ENCODE data around the gene NATD1.

GRCh38 chr17:21199311-21199710, 53.9 kb downstream of the NATD1 start:
- TF ChIP-seq NFRKB (IDR thresholded peaks at IDR 0.05) (no peak), BHLHE40 (IDR thresholded peaks at IDR 0.05; ENCODE audit: borderline replicate concordance) (no peak), TARDBP (IDR thresholded peaks at IDR 0.05) (no peak), SP1 (IDR thresholded peaks at IDR 0.05) (no peak), LEF1 (IDR thresholded peaks at IDR 0.05; ENCODE audit: borderline replicate concordance) (no peak), HDGF (IDR thresholded peaks at IDR 0.05; ENCODE audit: borderline replicate concordance) (no peak), ZNF384 (IDR thresholded peaks at IDR 0.05) (no peak)

Data from HEK293T (cell line).